Activated CD4-positive, alpha-beta T cell treated with anti-CD3 and anti-CD28 coated beads, Interleukin-10, Interleukin-2, amounts not matched to agents 100 ng/mL and 50 ng/mL, durations not matched to agents 16 hours and 8 hours (primary cell): ENCODE results near the gene CTTNBP2NL.
"Not testable (repeated sequence)": the region's sequence is repeated elsewhere in the genome, so short reads cannot be mapped to it uniquely, and the experiment has no call there.

Experiments
- DNase-seq: peaks from one replicate; pipeline ENCODE4 v3.0.0-alpha.2; 2020

CTTNBP2NL gene

GRCh38 chr1:112386731-112387346, 9.2 kb upstream of the CTTNBP2NL start:
- no peak for DNase-seq

GRCh38 chr1:112387807-112388206, 8.2 kb upstream of the CTTNBP2NL start:
- no peak for DNase-seq

GRCh38 chr1:112388436-112388835, 7.6 kb upstream of the CTTNBP2NL start:
- DNase-seq: no peak

DNA sequence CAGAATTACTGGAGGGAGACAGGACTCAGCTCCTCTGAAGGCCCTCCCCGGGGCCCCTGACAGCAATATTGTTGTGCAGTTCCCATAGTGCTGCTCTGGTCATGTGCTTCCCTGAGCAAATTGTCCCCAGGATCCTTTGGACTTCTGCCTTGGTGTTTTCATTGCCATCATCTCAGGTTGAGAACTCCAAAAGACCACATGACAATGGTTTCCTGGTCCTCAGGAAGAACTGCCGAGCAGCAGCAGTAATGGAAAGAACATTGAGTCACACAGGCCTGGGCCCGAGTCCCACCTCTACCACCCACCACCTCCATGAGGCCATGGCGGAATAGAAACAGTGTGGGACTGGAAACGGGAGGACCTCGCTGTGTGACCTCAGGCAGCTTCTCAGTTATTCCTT, 6.3 kb upstream of the CTTNBP2NL start:
- DNase-seq: no peak

GRCh38 chr1:112390335-112390734, 5.7 kb upstream of the CTTNBP2NL start:
- not testable (repeated sequence) for DNase-seq

GRCh38 chr1:112390775-112391602, 5.0 kb upstream of the CTTNBP2NL start:
- peak; percentile 89 for DNase-seq

DNA sequence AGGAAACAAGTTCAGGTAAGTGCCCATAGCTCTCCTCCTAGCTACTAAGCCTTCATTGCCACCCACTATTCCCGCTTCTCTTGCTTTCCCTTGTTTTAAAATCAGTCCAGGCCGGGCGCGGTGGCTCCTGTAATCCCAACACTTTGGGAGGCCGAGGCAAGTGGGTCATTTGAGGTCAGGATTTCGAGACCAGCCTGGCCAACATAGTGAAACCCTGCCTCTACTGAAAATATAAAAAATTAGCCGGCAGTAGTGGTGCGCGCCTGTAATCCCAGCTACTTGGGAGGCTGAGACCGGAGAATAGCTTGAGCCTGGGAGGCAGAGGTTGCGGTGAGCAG, 4.4 kb upstream of the CTTNBP2NL start:
- no peak for DNase-seq

GRCh38 chr1:112393631-112393974, 2.4 kb upstream of the CTTNBP2NL start:
- no peak for DNase-seq

DNA sequence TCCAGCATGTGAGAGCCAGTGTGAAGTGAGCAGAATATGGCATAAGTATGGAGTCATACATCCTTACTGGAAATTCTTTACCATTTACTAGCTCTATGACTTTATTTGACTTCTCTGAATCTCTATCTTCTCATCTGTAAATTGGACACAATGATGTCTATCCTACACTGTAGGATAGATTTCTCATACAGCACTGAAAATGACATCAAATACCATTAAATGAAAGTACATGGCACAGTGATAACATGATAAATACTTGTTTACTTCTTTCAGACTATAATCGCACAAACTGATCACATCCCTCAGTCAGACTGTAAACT, 1.3 kb upstream of the CTTNBP2NL start:
- DNase-seq: no peak

- no peak for DNase-seq
These were observed 676 bp upstream of the CTTNBP2NL start for GRCh38 chr1:112395256-112395820.

DNA sequence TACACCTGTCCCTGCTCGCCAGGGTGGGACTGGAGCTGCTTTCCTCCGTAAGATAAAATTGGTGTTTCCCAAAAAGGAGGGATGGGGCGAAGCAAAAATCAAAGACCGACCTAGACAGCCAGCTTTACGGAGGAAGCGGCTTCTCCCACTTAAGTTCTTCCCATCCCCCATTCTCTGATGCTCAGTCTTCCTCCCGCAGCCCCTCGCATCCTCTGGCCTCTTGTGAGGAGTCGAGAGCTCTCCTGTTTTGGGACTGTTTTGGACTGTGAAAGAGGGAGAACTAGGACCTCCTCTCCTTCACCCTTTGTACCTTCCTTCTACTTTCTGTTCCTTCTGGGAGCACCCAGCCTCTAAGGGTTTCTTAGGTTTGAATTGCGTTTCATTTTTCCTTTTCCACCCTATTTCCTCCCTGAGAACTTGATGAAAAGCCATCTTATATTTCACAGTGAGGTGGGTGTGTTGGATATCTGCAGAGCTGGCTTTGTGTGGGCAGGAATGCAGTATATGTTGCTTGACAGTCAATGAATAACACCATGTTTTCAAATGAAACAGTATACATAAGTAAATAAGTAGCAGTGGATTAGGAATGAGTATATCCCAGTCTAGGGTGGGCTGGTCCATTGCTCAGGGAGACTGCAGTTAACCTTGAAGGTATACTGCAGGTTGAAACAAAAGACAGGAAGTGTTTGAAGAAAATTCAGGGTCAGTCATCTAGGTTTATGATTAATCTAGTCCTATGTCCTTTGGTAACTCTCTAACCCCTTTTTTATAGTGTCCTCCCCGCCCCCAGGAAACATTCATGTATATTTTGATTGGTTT, 848 bp downstream of the CTTNBP2NL start:
- no peak for DNase-seq

DNA sequence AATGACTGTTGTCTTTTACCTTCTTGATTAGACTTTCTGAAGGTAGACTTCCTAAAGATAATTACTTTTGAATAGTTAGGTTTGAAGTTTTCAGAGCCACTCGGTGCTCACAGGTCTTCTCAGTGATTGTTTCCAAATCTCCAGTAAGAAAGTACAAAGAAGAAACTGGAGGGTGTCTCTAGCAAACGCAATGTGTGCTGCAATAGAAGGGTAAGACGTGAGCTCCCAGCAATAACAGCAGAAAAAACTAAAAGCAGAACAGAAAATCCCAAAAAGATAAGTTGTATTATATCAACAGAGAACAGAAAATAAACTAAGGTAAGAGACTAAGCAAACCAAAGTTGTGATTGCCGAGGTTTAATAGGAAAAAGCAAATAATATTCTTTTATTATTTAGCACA, 1.8 kb downstream of the CTTNBP2NL start:
- DNase-seq: no peak

GRCh38 chr1:112399456-112399855, 3.4 kb downstream of the CTTNBP2NL start:
- no peak for DNase-seq

- DNase-seq: not testable (repeated sequence)
These were observed 4.7 kb downstream of the CTTNBP2NL start for GRCh38 chr1:112400706-112401105.

- DNase-seq: no peak
These were observed 6.9 kb downstream of the CTTNBP2NL start for GRCh38 chr1:112402682-112403643.

GRCh38 chr1:112406771-112407170, 10.8 kb downstream of the CTTNBP2NL start:
- DNase-seq: no peak

GRCh38 chr1:112409414-112409813, 13.4 kb downstream of the CTTNBP2NL start:
- DNase-seq: no peak

GRCh38 chr1:112410673-112411072, 14.7 kb downstream of the CTTNBP2NL start:
- no peak for DNase-seq

DNA sequence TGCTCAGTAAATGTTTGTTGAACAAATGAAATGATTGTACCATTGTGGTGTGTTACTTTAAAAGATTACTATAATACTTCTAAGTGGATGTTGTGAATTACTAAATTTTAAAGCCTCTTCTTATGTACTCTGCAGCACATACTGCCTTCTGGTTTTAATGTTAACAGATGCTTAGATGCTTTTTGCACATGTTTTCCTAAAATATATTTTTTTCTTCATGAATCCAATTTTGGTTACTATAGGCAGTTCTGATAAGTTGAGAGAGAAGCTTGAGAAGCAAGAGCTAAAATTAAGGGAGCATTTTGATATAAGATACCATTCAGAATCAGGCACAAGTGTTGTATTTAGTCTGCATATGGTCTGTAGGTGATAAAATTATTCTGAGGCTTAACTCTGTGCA, 21.3 kb downstream of the CTTNBP2NL start:
- no peak for DNase-seq

- no peak for DNase-seq
These were observed 22.3 kb downstream of the CTTNBP2NL start for GRCh38 chr1:112418099-112418892.

- no peak for DNase-seq
These were observed 27.2 kb downstream of the CTTNBP2NL start for GRCh38 chr1:112423207-112423606.

DNA sequence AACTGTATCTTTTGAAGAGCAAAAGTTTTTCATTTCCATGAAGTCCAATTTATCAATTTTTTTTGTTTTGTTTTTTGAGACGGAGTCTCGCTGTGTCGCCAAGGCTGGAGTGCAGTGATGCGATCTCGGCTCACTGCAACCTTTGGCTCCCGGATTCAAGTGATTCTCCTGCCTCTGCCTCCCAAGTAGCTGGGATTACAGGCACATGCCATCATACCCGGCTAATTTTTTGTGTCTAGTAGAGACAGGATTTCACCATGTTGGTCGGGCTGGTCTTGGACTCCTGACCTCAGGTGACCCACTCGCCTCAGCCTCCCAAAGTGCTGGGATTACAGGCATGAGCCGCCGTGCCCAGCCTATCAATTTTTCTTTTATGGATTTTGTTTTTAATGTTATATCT, 27.7 kb downstream of the CTTNBP2NL start:
- DNase-seq: not testable (repeated sequence)
